GM06990 (cell line): ENCODE data around the gene SRPK1.

ENCODE experiments used
- DNase-seq: peaks from one replicate; pipeline ENCODE4 v3.0.0-alpha.2; 2011; ENCODE audit not compliant: insufficient read length; ENCODE audit errors: extremely low read depth
- H3K27me3 ChIP-seq: replicated peaks from 2 replicates; pipeline ENCODE4 v1.6.0; 2011; ENCODE audit warnings: low read length; ENCODE audit not compliant: control insufficient read depth, insufficient read depth
- H3K36me3 ChIP-seq: 2 replicates; pipeline ENCODE4 v1.5.1; 2011; ENCODE audit warnings: low read length; ENCODE audit not compliant: control insufficient read depth, insufficient read depth
- H3K4me3 ChIP-seq: replicated peaks from 2 replicates; pipeline ENCODE4 v1.5.1; 2011; ENCODE audit warnings: low read depth, mild to moderate bottlenecking, control low read depth, low read length
- TF ChIP-seq, protein P1 (sequence below): IDR thresholded peaks from 2 replicates; pipeline ENCODE4 v1.5.1; 2011; ENCODE audit warnings: low read length, control low read depth, mild to moderate bottlenecking, inconsistent platforms; ENCODE audit not compliant: insufficient read depth, poor library complexity, severe bottlenecking

SRPK1 gene

DNA sequence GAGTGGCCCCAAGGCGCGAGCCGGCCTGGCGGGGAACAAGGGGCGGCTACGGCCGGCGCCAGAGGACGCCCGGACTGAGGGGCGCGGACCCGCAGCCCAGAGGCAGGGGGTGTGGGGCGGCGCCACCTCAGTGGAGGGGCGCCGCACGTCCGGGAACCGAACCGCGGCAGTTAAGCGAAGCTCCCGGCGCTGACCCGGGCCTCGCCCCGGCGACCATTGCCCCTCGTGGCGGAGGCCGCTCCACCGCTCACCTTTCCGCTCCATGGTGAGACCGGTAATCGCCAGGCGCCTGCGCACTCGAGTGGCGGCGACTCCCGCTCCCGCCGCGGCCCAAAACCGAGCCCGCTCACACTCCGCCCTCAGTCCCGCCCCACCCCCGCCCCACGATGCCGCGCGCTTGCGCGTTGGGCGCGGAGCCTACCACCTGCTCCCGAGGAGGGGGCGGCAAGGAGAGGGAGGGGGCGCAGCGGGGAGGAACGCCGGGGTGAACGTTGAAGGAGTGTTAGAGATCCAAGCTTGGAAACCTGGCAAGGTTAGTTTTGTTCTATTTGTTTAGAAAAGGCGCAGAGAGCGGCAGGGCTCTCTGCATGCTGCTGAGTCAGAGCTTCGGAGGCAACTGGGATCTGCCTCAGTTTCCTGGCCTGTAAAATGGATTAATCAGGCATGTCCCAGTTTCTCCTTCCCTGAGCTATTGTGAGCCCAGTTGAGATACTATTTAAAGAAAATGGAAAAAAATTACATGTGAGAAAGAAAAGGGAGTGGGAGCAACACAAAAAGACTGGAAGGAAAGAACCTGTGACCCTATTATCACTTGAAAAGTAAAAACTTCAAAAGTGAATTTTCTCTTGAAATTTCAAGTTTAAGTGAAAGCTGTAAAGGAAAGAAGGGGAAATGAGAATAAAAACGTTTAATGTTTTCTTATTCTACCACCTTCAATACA is at the start of gene SRPK1:
Gene SRPK1 (minus strand): TSS at position 306 of the 940 bp plus-strand sequence. CDS start 42 bp downstream, at position 264.
- no peaks in the 10 kb centered on the region for H3K27me3 ChIP-seq
- TF ChIP-seq, protein P1, sequence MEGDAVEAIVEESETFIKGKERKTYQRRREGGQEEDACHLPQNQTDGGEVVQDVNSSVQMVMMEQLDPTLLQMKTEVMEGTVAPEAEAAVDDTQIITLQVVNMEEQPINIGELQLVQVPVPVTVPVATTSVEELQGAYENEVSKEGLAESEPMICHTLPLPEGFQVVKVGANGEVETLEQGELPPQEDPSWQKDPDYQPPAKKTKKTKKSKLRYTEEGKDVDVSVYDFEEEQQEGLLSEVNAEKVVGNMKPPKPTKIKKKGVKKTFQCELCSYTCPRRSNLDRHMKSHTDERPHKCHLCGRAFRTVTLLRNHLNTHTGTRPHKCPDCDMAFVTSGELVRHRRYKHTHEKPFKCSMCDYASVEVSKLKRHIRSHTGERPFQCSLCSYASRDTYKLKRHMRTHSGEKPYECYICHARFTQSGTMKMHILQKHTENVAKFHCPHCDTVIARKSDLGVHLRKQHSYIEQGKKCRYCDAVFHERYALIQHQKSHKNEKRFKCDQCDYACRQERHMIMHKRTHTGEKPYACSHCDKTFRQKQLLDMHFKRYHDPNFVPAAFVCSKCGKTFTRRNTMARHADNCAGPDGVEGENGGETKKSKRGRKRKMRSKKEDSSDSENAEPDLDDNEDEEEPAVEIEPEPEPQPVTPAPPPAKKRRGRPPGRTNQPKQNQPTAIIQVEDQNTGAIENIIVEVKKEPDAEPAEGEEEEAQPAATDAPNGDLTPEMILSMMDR: no peak
- peak within 1 kb of the TSS; percentile 78 for H3K4me3 ChIP-seq
- peak; percentile 93 for DNase-seq
- no peaks in the 10 kb centered on the region for H3K36me3 ChIP-seq

GRCh38 chr6:35970181-35970580 is 49.3 kb upstream of the SRPK1 start:
- DNase-seq: no peak
- Histone ChIP-seq H3K4me3 (no peak overlapping the region), H3K27me3 (no peaks in the 10 kb centered on the region), H3K36me3 (no peaks in the 10 kb centered on the region)
- TF ChIP-seq, protein P1: no peak

DNA sequence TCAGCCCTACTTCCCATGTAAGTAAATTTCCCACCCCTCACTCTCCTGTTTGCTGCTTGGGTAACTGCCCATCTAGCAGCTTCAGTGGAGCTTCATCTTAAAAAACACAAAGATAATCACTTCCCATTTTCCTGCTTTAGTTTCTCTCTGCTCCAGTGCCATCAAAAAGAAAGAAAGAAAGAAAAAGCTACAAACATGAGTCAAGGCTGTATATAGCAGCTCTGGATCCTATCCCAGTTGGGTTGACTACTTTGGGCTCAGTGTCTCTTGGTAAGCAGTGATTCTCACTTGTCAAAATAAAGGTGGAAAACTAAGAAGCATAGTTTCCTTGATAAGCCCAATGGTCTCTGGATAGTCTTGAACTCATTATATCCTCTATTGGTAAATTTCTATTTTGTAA is 48.7 kb upstream of the SRPK1 start:
- H3K4me3 ChIP-seq: no peak overlapping the region
- DNase-seq: no peak
- TF ChIP-seq, protein P1: no peak
- H3K27me3 ChIP-seq: no peaks in the 10 kb centered on the region
- H3K36me3 ChIP-seq: no peaks in the 10 kb centered on the region

GRCh38 chr6:35968821-35969220 is 47.9 kb upstream of the SRPK1 start:
- DNase-seq: no peak
- H3K36me3 ChIP-seq: no peaks in the 10 kb centered on the region
- TF ChIP-seq, protein P1: no peak
- H3K27me3 ChIP-seq: no peaks in the 10 kb centered on the region
- H3K4me3 ChIP-seq: no peak overlapping the region

DNA sequence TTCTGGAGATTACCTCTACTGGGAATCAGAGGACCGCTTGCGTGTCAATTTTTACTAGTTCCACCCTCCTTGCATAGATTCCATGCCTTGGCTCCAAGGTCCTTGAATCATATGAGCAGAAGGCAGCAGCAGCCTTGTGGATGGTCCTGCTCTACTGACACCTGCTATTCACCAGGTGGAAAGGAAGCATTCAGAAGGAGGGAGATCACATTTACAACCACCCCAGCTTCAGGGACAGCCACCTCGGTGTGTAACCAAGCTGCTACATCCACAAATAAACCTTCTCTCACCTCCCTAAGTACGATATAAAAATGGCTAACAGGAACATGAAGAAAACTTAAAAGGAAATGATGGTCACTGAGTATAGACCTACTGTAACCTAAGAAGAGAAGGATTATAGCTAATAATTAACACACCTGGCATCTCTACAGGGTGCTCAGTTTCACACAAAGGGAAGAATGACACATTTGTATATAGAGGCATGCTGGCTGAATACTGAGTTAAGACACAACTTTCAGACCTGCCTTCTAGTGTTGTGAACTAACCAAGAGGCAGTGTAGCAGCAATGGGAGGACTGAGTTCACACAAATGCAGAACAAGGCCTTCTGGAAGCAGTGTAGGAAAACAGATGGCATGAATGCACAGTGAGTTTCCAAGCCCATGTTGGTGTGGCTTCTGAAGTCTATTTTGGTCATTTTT is 46.3 kb upstream of the SRPK1 start:
- no peak for DNase-seq
- TF ChIP-seq, protein P1: no peak
- no peaks in the 10 kb centered on the region for H3K27me3 ChIP-seq
- no peaks in the 10 kb centered on the region for H3K36me3 ChIP-seq
- no peak overlapping the region for H3K4me3 ChIP-seq
